GM18526 (cell line): ENCODE results near the gene PSMD3.

ENCODE experiments used
- POLR2A ChIP-seq: IDR thresholded peaks from 3 replicates; pipeline ENCODE4 v1.6.1; 2011; ENCODE audit not compliant: insufficient read length; ENCODE audit errors: extremely low read depth

PSMD3 gene

GRCh38 chr17:40004072-40004471 lies 23.5 kb downstream of the PSMD3 start:
- TF ChIP-seq POLR2A, result no peak

- TF ChIP-seq POLR2A, result no peak
Measured at GRCh38 chr17:40004712-40005111, 24.1 kb downstream of the PSMD3 start.

- no peak for TF ChIP-seq POLR2A
Measured at GRCh38 chr17:40005520-40005919, 24.9 kb downstream of the PSMD3 start.

GRCh38 chr17:40014375-40014980 lies 33.9 kb downstream of the PSMD3 start:
- TF ChIP-seq POLR2A, result no peak

GRCh38 chr17:40015005-40015997 lies 34.7 kb downstream of the PSMD3 start, which contains the start of gene CSF3:
TSS of gene CSF3 (plus strand) at chr17:40015440. CDS start at chr17:40015475, 35 bp downstream.
- no peak for TF ChIP-seq POLR2A

- TF ChIP-seq POLR2A, result no peak
Measured at GRCh38 chr17:40015998-40016985, 35.7 kb downstream of the PSMD3 start.

GRCh38 chr17:40017422-40018080 lies 36.9 kb downstream of the PSMD3 start:
- TF ChIP-seq POLR2A, result no peak

GRCh38 chr17:40018211-40019121 lies 37.9 kb downstream of the PSMD3 start:
- TF ChIP-seq POLR2A, result no peak

GRCh38 chr17:40019140-40019991 lies 38.8 kb downstream of the PSMD3 start:
- TF ChIP-seq POLR2A, result no peak

DNA sequence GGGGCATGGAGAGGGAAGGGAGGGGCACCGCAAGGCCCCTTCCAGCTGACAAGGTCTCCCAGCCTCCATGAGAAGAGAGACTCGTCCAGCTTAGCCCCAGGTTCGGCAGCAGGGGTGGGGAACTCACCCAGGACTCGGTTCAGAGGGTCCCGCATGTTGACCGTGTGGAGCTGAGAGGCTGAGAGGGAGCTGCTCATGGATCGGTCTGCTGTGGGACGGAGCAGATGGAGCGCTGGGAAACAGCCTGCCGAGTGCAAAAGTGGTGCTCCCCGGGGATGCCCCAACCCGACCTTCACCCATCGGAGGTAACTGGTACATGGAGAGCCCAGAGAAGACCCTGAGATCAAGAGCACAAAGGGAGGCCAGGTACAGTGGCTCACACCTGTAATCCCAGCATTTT lies 39.5 kb downstream of the PSMD3 start:
- TF ChIP-seq POLR2A, result no peak

DNA sequence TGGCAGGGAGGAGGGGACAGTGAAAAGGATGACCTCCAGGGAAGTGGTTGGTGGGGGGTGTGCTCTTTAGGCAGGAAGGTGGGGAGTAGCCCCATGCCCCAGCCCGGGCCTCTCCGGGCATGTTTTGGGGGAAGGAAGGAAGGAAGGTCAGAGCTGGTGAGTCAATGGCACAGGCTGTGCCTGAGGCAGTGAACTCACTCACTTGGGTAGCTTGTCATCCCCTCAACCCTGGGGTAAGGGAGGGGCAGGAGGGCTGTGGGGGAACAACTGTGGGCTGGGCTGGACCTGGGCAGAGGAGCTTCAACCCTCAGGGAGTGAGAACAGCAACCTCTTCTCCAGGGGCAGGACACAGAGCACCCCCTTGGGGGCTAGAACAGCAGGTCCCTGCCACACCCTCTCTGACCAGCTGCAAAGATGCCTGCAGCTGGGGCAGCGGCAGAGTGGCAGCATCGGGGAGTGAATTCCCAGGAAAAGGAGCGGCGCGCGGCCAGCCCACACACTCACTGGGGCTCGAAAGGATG lies 40.9 kb downstream of the PSMD3 start:
- no peak for TF ChIP-seq POLR2A

DNA sequence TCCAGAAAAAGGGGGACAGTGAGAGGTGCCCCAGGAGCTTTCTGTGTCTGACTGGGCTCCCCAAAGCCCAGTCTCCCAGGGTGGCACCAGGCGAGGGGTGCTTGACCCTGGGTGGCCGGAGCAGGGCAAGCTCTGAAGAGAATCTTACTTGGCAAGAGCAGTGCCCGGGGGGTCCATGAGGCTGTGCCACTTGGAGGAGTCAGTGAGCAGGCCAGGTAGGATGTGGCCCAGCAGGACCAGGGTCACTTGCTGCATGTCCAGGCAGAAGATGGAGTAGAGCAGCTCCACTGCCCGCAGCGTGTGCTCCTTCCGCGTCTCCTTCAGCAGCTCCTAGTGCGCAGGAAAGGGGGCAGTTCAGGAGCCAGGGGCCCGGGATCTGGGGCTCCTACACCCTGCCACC lies 41.9 kb downstream of the PSMD3 start:
- TF ChIP-seq POLR2A, result no peak
